ENCODE results near the gene ACSL1.
"Not testable (repeated sequence)": the region's sequence is repeated elsewhere in the genome, so short reads cannot be mapped to it uniquely, and the experiment has no call there.

Gene ACSL1

GRCh38 chr4:184839075-184839399, 13.3 kb upstream of the ACSL1 start:
- DNase-seq = not testable (repeated sequence)

GRCh38 chr4:184838249-184839074, 12.7 kb upstream of the ACSL1 start:
- no peak for DNase-seq

GRCh38 chr4:184836613-184837012, 10.8 kb upstream of the ACSL1 start:
- DNase-seq = no peak

- DNase-seq = no peak
These were observed 7.5 kb upstream of the ACSL1 start for GRCh38 chr4:184833046-184833838.

GRCh38 chr4:184831153-184831552, 5.4 kb upstream of the ACSL1 start:
- DNase-seq = no peak

- DNase-seq = no peak
These were observed 1.0 kb upstream of the ACSL1 start for GRCh38 chr4:184826691-184827270.

- DNase-seq = peak; percentile 42
These were observed 450 bp downstream of the ACSL1 start for GRCh38 chr4:184825141-184825895.

- DNase-seq = no peak
These were observed 1.0 kb downstream of the ACSL1 start for GRCh38 chr4:184824776-184825084.

GRCh38 chr4:184824081-184824775, 1.5 kb downstream of the ACSL1 start:
- DNase-seq = peak; percentile 15

GRCh38 chr4:184823014-184823413, 2.8 kb downstream of the ACSL1 start:
- no peak for DNase-seq

- DNase-seq = no peak
These were observed 3.4 kb downstream of the ACSL1 start for GRCh38 chr4:184822356-184822755.

- DNase-seq = no peak
These were observed 4.5 kb downstream of the ACSL1 start for GRCh38 chr4:184821242-184821641.

GRCh38 chr4:184819786-184820185, 6.0 kb downstream of the ACSL1 start:
- no peak for DNase-seq

GRCh38 chr4:184818216-184818564, 7.6 kb downstream of the ACSL1 start:
- no peak for DNase-seq

GRCh38 chr4:184817494-184818215, 8.1 kb downstream of the ACSL1 start:
- DNase-seq = no peak

- no peak for DNase-seq
These were observed 8.8 kb downstream of the ACSL1 start for GRCh38 chr4:184816962-184817361.

- no peak for DNase-seq
These were observed 10.5 kb downstream of the ACSL1 start for GRCh38 chr4:184815046-184815877.

GRCh38 chr4:184814686-184815045, 11.1 kb downstream of the ACSL1 start:
- no peak for DNase-seq

GRCh38 chr4:184812651-184813181, 13.1 kb downstream of the ACSL1 start:
- DNase-seq = no peak

GRCh38 chr4:184812199-184812542, 13.6 kb downstream of the ACSL1 start:
- DNase-seq = no peak

Data from stimulated activated CD4-positive, alpha-beta T cell treated with anti-CD3 and anti-CD28 coated beads, Interleukin-4, amount 100 ng/mL, for 24 hours (primary cell).